Measurements from ENCODE around the gene MREG. TPM values are rescaled to one million over a fixed set of nuclear protein-coding genes. Genes with fewer than 3 reads are reported as not detected.
A peak's percentile ranks its signal among the peaks of the same experiment; 100 is the strongest.

The MREG gene
- total and polyA plus RNA-seq, 5 donors from 2014 or later, result 0.75 to 10.8 (median 2.4) TPM

- no peaks in the 10 kb centered on the region for H3K36me3 ChIP-seq (ENCODE audit: control insufficient read depth, insufficient read depth, low read length)
- no peak overlapping the region for H3K27ac ChIP-seq (ENCODE audit: insufficient read depth, low read length, poor library complexity, severe bottlenecking)
- H3K27me3 ChIP-seq (ENCODE audit: control insufficient read depth, insufficient read depth, low read length), result no peaks in the 10 kb centered on the region
- H3K36me3 Mint-ChIP-seq, result peaks cover 13% of the 10 kb centered on the region
- peaks cover 0 to 7% (median 0%) of the 10 kb centered on the region in 7 donors for H3K9me3 Mint-ChIP-seq
- no peaks in the 10 kb centered on the region for H3K27me3 Mint-ChIP-seq
- H3K9me3 ChIP-seq (ENCODE audit: control insufficient read depth in 2 of 2, low read length in 2 of 2), result peaks cover 0 to 2% of the 10 kb centered on the region in 2 experiments
- peaks cover 27% of the 10 kb centered on the region for H3K4me1 ChIP-seq (ENCODE audit: control insufficient read depth, insufficient read depth, low read length, poor library complexity, severe bottlenecking)
- H3K4me3 ChIP-seq (ENCODE audit: low read depth, low read length), result no peak overlapping the region
- DNase-seq (peak in 1 of 3 donors; percentile 48), ATAC-seq (ENCODE audit: low read depth in 2 of 2) (no peak)
- H3K27ac Mint-ChIP-seq, result peak overlapping the region; percentile 32 to 96 (median 38)
- peak overlapping the region in 1 of 4 donors; percentile 17 for H3K4me3 Mint-ChIP-seq
- H3K4me1 Mint-ChIP-seq, result peaks cover 34 to 50% (median 43%) of the 10 kb centered on the region in 4 donors
Observed at GRCh38 chr2:216017365-216017764, 4.0 kb upstream of the MREG start.

GRCh38 chr2:216016581-216016980 is 3.2 kb upstream of the MREG start:
- H3K27ac ChIP-seq (ENCODE audit: insufficient read depth, low read length, poor library complexity, severe bottlenecking), result peak overlapping the region; percentile 68
- Mint-ChIP-seq H3K4me1 (peaks cover 36 to 55% (median 48%) of the 10 kb centered on the region in 4 donors), H3K27me3 (no peaks in the 10 kb centered on the region), H3K27ac (peak overlapping the region in 2 of 3 donors; percentile 90 to 96), H3K36me3 (peaks cover 13% of the 10 kb centered on the region), H3K4me3 (peak overlapping the region in 1 of 4 donors; percentile 76), H3K9me3 (peaks cover 0 to 7% (median 0%) of the 10 kb centered on the region in 7 donors)
- peaks cover 29% of the 10 kb centered on the region for H3K4me1 ChIP-seq (ENCODE audit: control insufficient read depth, insufficient read depth, low read length, poor library complexity, severe bottlenecking)
- peaks cover 0 to 2% of the 10 kb centered on the region in 2 experiments for H3K9me3 ChIP-seq (ENCODE audit: control insufficient read depth in 2 of 2, low read length in 2 of 2)
- H3K27me3 ChIP-seq (ENCODE audit: control insufficient read depth, insufficient read depth, low read length), result no peaks in the 10 kb centered on the region
- H3K4me3 ChIP-seq (ENCODE audit: low read depth, low read length), result peak overlapping the region; percentile 12
- DNase-seq (peak in 2 of 3 donors; percentile 30 to 47), ATAC-seq (ENCODE audit: low read depth in 2 of 2) (no peak)
- no peaks in the 10 kb centered on the region for H3K36me3 ChIP-seq (ENCODE audit: control insufficient read depth, insufficient read depth, low read length)

GRCh38 chr2:216015722-216016464 is 2.5 kb upstream of the MREG start:
- Histone ChIP-seq H3K27ac (ENCODE audit: insufficient read depth, low read length, poor library complexity, severe bottlenecking) (peak overlapping the region; percentile 68), H3K36me3 (ENCODE audit: control insufficient read depth, insufficient read depth, low read length) (no peaks in the 10 kb centered on the region), H3K4me3 (ENCODE audit: low read depth, low read length) (peak overlapping the region; percentile 29), H3K27me3 (ENCODE audit: control insufficient read depth, insufficient read depth, low read length) (no peaks in the 10 kb centered on the region), H3K9me3 (ENCODE audit: control insufficient read depth in 2 of 2, low read length in 2 of 2) (peaks cover 0 to 2% of the 10 kb centered on the region in 2 experiments), H3K4me1 (ENCODE audit: control insufficient read depth, insufficient read depth, low read length, poor library complexity, severe bottlenecking) (peaks cover 29% of the 10 kb centered on the region)
- ATAC-seq (ENCODE audit: low read depth in 2 of 2) (peak; percentile 81), DNase-seq (peak; percentile 14 to 88 (median 62))
- Mint-ChIP-seq H3K36me3 (peaks cover 13% of the 10 kb centered on the region), H3K27me3 (no peaks in the 10 kb centered on the region), H3K4me1 (peaks cover 36 to 60% (median 54%) of the 10 kb centered on the region in 4 donors), H3K9me3 (peaks cover 0 to 7% (median 0%) of the 10 kb centered on the region in 7 donors), H3K4me3 (peak overlapping the region; percentile 29 to 76 (median 64)), H3K27ac (peak overlapping the region; percentile 90 to 96 (median 93))

- ATAC-seq (ENCODE audit: low read depth in 2 of 2), result no peak
- Mint-ChIP-seq H3K4me1 (peaks cover 36 to 61% (median 55%) of the 10 kb centered on the region in 4 donors), H3K27me3 (no peaks in the 10 kb centered on the region), H3K9me3 (peaks cover 0 to 4% (median 0%) of the 10 kb centered on the region in 7 donors), H3K27ac (peak overlapping the region; percentile 75 to 96 (median 93)), H3K36me3 (peaks cover 13% of the 10 kb centered on the region), H3K4me3 (peak overlapping the region in 3 of 4 donors; percentile 7 to 76 (median 54))
- peaks cover 29% of the 10 kb centered on the region for H3K4me1 ChIP-seq (ENCODE audit: control insufficient read depth, insufficient read depth, low read length, poor library complexity, severe bottlenecking)
- no peaks in the 10 kb centered on the region for H3K36me3 ChIP-seq (ENCODE audit: control insufficient read depth, insufficient read depth, low read length)
- peaks cover 0 to 2% of the 10 kb centered on the region in 2 experiments for H3K9me3 ChIP-seq (ENCODE audit: control insufficient read depth in 2 of 2, low read length in 2 of 2)
- H3K27me3 ChIP-seq (ENCODE audit: control insufficient read depth, insufficient read depth, low read length), result no peaks in the 10 kb centered on the region
- no peak overlapping the region for H3K4me3 ChIP-seq (ENCODE audit: low read depth, low read length)
- H3K27ac ChIP-seq (ENCODE audit: insufficient read depth, low read length, poor library complexity, severe bottlenecking), result no peak overlapping the region
- no peak for DNase-seq
Observed at GRCh38 chr2:216014986-216015385, 1.6 kb upstream of the MREG start.

GRCh38 chr2:216014006-216014405 is 655 bp upstream of the MREG start:
- Histone ChIP-seq H3K9me3 (ENCODE audit: control insufficient read depth in 2 of 2, low read length in 2 of 2) (peaks cover 0 to 2% of the 10 kb centered on the region in 2 experiments), H3K36me3 (ENCODE audit: control insufficient read depth, insufficient read depth, low read length) (no peaks in the 10 kb centered on the region), H3K4me3 (ENCODE audit: low read depth, low read length) (peak overlapping the region; percentile 49), H3K4me1 (ENCODE audit: control insufficient read depth, insufficient read depth, low read length, poor library complexity, severe bottlenecking) (peaks cover 29% of the 10 kb centered on the region), H3K27me3 (ENCODE audit: control insufficient read depth, insufficient read depth, low read length) (no peaks in the 10 kb centered on the region), H3K27ac (ENCODE audit: insufficient read depth, low read length, poor library complexity, severe bottlenecking) (no peak overlapping the region)
- ATAC-seq (ENCODE audit: low read depth in 2 of 2), result no peak
- Mint-ChIP-seq H3K4me1 (peaks cover 36 to 65% (median 56%) of the 10 kb centered on the region in 4 donors), H3K27ac (peak overlapping the region in 1 of 3 donors; percentile 45), H3K4me3 (peak overlapping the region; percentile 73 to 90 (median 82)), H3K9me3 (peaks cover 0 to 4% (median 0%) of the 10 kb centered on the region in 7 donors), H3K36me3 (peaks cover 12% of the 10 kb centered on the region), H3K27me3 (no peaks in the 10 kb centered on the region)
- no peak for DNase-seq

- Histone ChIP-seq H3K27ac (ENCODE audit: insufficient read depth, low read length, poor library complexity, severe bottlenecking) (peak overlapping the region; percentile 50), H3K9me3 (ENCODE audit: control insufficient read depth in 2 of 2, low read length in 2 of 2) (no peaks in the 10 kb centered on the region), H3K27me3 (ENCODE audit: control insufficient read depth, insufficient read depth, low read length) (no peaks in the 10 kb centered on the region), H3K4me3 (ENCODE audit: low read depth, low read length) (peak overlapping the region; percentile 79), H3K4me1 (ENCODE audit: control insufficient read depth, insufficient read depth, low read length, poor library complexity, severe bottlenecking) (peaks cover 29% of the 10 kb centered on the region), H3K36me3 (ENCODE audit: control insufficient read depth, insufficient read depth, low read length) (no peaks in the 10 kb centered on the region)
- Mint-ChIP-seq H3K4me1 (peaks cover 36 to 57% (median 49%) of the 10 kb centered on the region in 4 donors), H3K9me3 (no peaks in the 10 kb centered on the region), H3K27ac (peak overlapping the region in 2 of 3 donors; percentile 86 to 91), H3K36me3 (peaks cover 5% of the 10 kb centered on the region), H3K4me3 (peak overlapping the region; percentile 89 to 97 (median 90)), H3K27me3 (no peaks in the 10 kb centered on the region)
- no peak for ATAC-seq (ENCODE audit: low read depth in 2 of 2)
- DNase-seq, result no peak
Observed at GRCh38 chr2:216012830-216013079, 596 bp downstream of the MREG start.

- H3K27ac Mint-ChIP-seq, result peak overlapping the region in 2 of 3 donors; percentile 86 to 91
- peaks cover 5% of the 10 kb centered on the region for H3K36me3 Mint-ChIP-seq
- no peak overlapping the region for H3K27ac ChIP-seq (ENCODE audit: insufficient read depth, low read length, poor library complexity, severe bottlenecking)
- peaks cover 29% of the 10 kb centered on the region for H3K4me1 ChIP-seq (ENCODE audit: control insufficient read depth, insufficient read depth, low read length, poor library complexity, severe bottlenecking)
- H3K36me3 ChIP-seq (ENCODE audit: control insufficient read depth, insufficient read depth, low read length), result no peaks in the 10 kb centered on the region
- peaks cover 33 to 56% (median 48%) of the 10 kb centered on the region in 4 donors for H3K4me1 Mint-ChIP-seq
- H3K9me3 ChIP-seq (ENCODE audit: control insufficient read depth in 2 of 2, low read length in 2 of 2), result no peaks in the 10 kb centered on the region
- peak overlapping the region; percentile 89 to 97 (median 90) for H3K4me3 Mint-ChIP-seq
- ATAC-seq (ENCODE audit: low read depth in 2 of 2) (no peak), DNase-seq (no peak)
- H3K27me3 Mint-ChIP-seq, result no peaks in the 10 kb centered on the region
- no peaks in the 10 kb centered on the region for H3K9me3 Mint-ChIP-seq
- peak overlapping the region; percentile 79 for H3K4me3 ChIP-seq (ENCODE audit: low read depth, low read length)
- H3K27me3 ChIP-seq (ENCODE audit: control insufficient read depth, insufficient read depth, low read length), result no peaks in the 10 kb centered on the region
Observed at GRCh38 chr2:216012133-216012829, 1.1 kb downstream of the MREG start.
